C4-2B (cell line): Measurements from ENCODE around the gene ST7.

Experiments
- H3K27ac ChIP-seq: fragments of 450-650 bp; 2 replicates; pipeline ENCODE4 v1.5.1; 2017
- CTCF ChIP-seq: fragments of 450-650 bp; conservative IDR thresholded peaks from 2 replicates; pipeline ENCODE4 v1.5.1; 2017; ENCODE audit warnings: mild to moderate bottlenecking
- ZFX ChIP-seq: fragments of 450-650 bp; IDR thresholded peaks from 2 replicates; pipeline ENCODE4 v1.6.1; 2017

ST7 gene

GRCh38 chr7:117006907-117007684, 53.8 kb downstream of the ST7 start:
- no peak for TF ChIP-seq ZFX
- TF ChIP-seq CTCF, result no peak
- no peak overlapping the region for H3K27ac ChIP-seq

GRCh38 chr7:117008118-117008885, 55.0 kb downstream of the ST7 start:
- H3K27ac ChIP-seq, result no peak overlapping the region
- TF ChIP-seq CTCF (no peak), ZFX (no peak)

GRCh38 chr7:117008886-117009531, 55.7 kb downstream of the ST7 start:
- H3K27ac ChIP-seq, result no peak overlapping the region
- no peak for TF ChIP-seq CTCF
- TF ChIP-seq ZFX, result no peak

GRCh38 chr7:117009705-117010361, 56.5 kb downstream of the ST7 start:
- no peak for TF ChIP-seq CTCF
- no peak for TF ChIP-seq ZFX
- no peak overlapping the region for H3K27ac ChIP-seq

GRCh38 chr7:117010375-117011133, 57.3 kb downstream of the ST7 start:
- TF ChIP-seq ZFX, result no peak
- no peak for TF ChIP-seq CTCF
- no peak overlapping the region for H3K27ac ChIP-seq

GRCh38 chr7:117011419-117012260, 58.3 kb downstream of the ST7 start:
- H3K27ac ChIP-seq, result no peak overlapping the region
- TF ChIP-seq ZFX (no peak), CTCF (no peak)
